GM18511 (cell line): ENCODE measurements around the gene GPATCH3.
A peak's percentile ranks its signal among the peaks of the same experiment; 100 is the strongest.
"Not testable (repeated sequence)": the region's sequence is repeated elsewhere in the genome, so short reads cannot be mapped to it uniquely, and the experiment has no call there.

ENCODE experiments used
- ATAC-seq: cut with Tn5 transposase; IDR thresholded peaks from one replicate; pipeline ENCODE4 v1.9.1; 2021; ENCODE audit warnings: mild to moderate bottlenecking, moderate library complexity; ENCODE audit not compliant: unreplicated experiment

Gene GPATCH3, protein sequence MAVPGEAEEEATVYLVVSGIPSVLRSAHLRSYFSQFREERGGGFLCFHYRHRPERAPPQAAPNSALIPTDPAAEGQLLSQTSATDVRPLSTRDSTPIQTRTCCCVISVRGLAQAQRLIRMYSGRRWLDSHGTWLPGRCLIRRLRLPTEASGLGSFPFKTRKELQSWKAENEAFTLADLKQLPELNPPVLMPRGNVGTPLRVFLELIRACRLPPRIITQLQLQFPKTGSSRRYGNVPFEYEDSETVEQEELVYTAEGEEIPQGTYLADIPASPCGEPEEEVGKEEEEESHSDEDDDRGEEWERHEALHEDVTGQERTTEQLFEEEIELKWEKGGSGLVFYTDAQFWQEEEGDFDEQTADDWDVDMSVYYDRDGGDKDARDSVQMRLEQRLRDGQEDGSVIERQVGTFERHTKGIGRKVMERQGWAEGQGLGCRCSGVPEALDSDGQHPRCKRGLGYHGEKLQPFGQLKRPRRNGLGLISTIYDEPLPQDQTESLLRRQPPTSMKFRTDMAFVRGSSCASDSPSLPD

DNA sequence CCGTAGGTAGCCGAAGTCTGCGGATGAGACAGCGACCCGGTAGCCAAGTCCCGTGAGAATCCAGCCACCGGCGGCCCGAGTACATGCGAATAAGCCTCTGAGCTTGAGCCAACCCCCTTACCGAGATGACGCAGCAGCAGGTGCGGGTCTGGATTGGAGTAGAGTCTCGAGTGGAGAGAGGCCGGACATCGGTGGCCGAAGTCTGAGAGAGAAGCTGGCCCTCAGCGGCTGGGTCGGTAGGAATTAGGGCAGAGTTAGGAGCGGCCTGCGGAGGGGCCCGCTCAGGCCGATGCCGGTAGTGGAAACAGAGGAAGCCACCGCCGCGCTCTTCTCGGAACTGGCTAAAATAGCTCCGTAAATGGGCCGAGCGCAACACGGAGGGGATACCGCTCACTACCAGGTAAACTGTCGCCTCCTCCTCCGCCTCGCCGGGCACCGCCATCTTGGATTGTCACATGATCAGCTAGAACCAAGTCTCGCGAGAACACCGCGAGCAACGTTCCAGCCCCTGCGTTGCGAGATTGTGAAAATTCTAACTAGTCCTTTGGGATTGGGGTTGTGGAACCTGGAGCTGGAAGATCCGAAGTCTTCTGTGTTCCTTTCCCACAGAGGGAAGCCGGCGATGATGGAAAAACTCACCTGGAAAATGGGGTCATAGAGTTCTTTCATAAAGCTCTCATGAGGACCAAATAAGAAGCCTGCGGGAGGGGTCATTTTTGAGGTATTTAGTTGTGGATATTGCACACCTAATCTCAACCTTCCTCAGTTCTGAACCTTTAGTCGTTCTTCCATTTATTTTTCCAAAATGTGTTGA is at the start of gene GPATCH3:
Gene GPATCH3, minus strand, starts transcription at position 467 of the 814 bp plus-strand sequence. Its CDS starts 25 bp downstream, at position 442.
- peak; percentile 69 for ATAC-seq

DNA sequence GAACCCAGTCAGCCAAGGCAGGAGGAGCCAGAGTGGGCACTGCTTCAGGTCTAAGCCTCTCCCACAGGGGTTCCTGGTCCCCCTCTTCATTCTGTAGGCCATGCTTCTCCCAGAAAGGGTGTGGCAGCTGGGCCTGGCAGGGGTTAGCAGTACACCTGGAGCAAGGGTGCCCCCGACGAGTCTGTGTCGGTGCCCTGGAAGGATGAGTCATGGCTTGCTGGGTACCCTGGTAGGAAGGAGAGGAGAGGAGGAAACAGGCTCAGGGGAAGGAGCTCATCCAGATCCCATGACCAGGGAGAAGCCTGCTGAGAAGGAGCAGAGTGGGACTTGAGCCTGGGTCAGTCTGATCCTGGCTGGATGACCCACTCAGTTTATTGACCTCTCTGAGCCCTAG is 49.7 kb upstream of the GPATCH3 start:
- no peak for ATAC-seq

DNA sequence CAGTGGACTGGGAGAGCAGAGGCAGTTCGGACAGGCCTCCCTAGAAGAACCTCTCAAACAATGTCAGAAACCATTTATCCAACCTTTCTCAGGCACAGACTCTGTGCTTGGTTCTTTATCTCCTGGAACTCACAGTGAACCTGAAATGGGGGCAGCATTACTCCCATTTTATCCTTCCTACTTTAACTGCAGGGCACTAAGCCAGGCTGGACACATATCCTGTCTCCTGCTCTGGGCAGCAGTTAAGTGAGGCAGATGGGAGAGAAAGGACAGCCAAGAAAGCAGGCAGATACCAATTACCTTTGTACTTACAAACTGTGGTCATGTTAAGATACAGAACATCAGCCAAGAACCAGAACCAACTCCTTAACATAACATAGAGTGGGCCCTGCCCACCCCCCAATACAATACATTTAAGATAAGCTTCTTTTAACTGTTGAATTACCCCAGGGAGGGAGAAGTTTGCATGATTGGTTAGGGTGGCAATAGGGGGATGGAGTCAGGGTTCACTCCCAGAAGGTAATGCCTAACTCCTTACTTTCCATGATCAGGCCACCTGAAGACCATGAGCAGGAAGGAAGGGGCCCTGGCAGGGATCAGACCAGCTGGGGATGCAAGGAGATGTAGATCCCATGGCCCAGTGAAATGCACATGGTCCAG is 49.1 kb upstream of the GPATCH3 start:
- no peak for ATAC-seq

DNA sequence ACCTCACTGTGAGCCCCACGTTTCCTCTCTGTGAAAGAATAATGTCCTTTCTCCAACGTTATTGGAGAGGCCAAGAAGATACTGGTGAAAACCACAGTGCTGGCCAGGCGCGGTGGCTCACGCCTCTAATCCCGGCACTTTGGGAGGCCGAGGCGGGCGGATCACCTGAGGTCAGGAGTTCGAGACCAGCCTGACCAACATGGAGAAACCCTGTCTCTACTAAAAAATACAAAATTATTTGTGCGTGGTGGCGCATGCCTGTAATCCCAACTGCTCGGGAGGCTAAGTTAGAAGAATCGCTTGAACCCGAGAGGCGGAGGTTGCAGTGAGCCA is 48.4 kb upstream of the GPATCH3 start:
- ATAC-seq, result not testable (repeated sequence)

DNA sequence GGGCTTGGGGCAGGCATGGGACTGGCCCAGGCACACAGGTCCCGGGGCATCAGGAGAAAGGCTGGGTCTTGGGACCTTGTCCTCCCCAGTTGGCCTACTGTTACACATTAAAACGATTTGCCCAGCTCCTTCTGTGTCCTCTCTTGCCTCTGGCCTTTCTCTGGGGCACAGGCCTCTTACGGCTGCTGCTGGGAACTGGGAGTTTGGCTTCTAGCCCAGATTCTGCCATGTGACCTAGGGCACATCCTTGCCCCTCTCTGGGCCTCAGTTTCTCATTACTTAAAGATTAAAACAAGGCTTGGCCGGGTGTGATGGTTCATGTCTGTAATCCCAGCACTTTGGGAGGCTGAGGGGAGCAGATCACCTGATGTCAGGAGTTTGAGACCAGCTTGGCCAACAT is 46.0 kb upstream of the GPATCH3 start:
- no peak for ATAC-seq

DNA sequence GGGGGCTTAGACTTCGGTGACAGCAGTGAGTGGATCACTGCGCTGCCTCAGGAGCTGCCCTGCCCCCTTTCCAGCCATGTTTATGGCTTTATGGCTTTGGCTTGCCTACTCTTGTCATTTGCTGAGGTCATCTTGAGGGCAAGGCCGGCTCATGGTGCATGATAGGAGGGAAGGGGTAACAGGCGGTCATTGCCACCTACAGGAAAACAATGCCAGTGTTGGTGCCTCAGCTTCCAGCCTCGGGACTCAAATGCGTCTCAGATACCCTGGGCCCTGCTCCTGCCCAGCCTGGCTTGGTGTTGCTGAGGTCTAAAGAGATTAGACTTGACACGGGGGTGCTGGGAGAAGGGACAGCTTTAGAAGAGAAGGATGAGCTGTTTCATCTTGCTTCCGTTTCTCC is 45.5 kb upstream of the GPATCH3 start:
- ATAC-seq, result no peak

DNA sequence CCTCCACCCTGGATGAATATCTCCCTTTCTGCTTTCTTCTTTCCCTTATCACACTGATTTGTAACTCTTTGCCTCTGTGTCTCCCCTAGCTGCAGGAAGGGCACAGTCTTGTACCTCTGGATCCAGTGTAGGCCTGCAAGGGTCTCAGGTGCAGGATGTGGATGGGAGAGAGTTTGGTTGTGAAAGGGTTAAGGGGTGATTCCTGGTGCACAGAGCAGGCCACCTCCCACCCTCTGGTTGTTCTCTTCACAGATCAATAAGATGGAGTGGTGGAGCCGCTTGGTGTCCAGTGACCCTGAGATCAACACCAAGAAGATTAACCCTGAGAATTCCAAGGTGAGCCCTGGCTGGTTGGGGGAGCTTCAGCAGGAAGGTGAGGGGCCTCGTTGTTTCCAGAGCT is 44.9 kb upstream of the GPATCH3 start:
- no peak for ATAC-seq

DNA sequence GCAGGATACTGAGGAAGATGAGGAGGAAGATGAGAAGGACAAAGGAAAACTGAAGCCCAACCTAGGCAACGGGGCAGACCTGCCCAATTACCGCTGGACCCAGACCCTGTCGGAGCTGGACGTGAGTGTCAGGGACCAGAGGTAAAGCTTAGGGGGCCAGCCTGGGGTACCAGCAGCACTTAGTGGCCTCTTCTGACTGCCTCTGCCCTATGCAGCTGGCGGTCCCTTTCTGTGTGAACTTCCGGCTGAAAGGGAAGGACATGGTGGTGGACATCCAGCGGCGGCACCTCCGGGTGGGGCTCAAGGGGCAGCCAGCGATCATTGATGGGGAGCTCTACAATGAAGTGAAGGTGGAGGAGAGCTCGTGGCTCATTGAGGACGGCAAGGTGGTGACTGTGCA is 42.4 kb upstream of the GPATCH3 start:
- ATAC-seq, result no peak

DNA sequence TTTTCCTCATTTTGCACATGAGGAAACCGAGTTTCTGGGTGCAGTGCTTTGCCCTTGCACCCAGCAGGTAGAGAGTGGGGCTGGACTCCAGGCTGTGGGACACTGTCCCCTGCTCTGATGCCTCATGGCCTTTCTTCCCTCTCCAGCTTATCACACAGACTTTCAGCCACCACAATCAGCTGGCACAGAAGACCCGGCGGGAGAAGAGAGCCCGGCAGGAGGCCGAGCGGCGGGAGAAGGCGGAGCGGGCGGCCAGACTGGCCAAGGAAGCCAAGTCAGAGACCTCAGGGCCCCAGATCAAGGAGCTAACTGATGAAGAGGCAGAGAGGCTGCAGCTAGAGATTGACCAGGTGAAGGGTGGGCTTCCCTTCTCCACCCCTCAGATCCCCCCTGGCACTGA is 41.0 kb upstream of the GPATCH3 start:
- no peak for ATAC-seq

DNA sequence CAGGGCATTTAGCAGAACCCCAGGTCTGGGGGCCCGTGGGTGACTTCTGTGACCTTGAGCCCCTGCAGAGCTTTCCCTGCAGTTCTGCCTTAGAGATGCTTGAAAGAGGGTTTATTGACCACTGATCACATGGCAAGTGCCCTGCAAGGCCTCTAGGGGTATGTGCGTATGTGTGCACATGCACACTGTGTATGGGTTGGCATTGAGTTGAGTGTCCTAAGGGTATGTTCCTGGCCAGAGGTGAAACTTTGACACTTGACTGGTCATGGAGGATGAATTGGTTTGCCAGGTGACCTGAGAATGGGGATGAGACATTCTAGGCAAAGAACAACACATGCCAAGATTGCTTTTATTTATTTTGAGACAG is 38.4 kb upstream of the GPATCH3 start:
- ATAC-seq, result no peak

DNA sequence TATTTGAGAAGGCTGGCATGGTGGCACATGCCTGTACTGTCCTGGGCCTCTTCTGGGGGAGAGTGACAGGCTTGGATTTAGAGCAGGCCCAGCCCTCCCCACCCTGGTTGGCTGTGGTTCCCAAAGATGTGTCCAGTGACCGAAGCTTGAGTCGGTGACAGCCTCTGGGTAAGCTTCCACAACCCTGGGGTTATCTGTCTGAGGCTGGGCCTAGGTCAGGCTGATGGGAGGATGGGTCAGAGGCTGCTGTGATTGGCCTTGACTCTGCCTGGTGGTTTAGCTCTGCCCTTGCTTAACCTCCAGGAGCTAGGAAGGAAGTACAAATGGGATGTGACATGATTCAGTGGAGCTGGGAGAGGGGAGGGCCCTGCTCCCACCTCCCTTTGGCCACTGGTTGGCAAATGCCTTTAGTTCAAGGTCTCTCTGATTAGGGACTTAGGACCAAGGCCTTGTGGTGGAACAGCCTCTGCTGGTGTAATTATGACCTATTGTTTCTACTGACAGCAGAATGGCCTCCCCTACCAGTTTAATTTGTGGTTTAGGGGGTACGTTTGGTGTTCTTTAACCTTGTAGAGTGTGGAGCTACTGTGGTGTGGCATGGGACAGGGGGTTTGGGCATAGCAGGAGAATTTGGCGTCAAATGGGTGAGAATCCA is 37.9 kb upstream of the GPATCH3 start:
- no peak for ATAC-seq

DNA sequence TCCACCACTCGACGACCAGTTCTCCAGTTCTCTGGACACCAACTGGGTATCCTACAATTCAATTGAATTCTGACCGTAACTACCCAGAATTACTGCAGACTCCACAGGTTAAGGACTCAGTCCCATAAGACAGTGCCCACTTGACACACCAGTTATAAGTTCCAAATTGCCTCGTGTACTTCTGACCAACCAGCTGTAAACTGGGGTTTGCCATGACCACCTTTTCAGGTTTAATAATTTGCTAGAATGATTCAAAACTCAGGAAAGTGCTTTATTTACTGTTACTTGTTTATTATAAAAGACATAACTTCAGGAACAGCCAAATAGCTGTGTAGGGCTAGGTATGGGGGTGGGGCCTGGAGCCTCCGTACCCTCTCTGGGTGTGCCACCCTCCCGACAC is 36.6 kb upstream of the GPATCH3 start:
- no peak for ATAC-seq

DNA sequence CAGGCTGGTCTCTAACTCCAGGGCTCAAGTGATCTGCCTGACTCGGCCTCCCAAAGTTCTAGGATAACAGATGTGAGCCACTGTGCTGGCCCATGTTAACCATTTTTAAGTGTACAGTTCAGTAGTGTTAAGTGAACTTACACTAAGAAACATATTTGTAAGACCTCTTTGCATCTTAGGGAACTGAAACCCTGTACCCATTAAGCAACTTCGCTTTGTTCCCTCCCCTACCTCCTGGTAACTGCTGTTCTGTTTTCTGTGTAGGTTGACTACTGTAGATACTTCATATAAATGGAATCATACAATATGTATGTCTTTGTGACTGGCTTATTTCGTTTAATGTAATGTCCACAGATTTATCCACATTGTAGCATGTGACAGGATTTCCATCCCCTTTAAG is 32.3 kb upstream of the GPATCH3 start:
- no peak for ATAC-seq

DNA sequence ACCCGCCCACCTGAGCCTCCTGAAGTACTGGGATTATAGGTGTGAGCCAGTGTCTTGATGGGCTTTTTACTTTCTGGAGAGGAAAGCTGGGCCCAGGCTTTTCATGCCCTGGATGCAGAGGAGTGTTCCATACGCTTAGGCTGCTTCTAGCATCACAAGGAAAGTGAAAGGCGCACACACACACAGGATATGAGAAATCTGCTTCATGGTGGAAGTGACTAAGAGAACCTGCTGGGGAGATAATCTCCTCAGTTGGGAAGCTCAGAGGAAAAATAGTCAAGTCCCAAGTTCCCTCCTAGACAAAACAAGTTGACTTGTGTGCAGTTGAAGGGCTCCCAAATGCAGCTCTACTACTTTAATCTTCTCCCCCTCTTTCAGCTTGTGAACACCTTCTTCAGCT is 23.4 kb upstream of the GPATCH3 start:
- no peak for ATAC-seq

DNA sequence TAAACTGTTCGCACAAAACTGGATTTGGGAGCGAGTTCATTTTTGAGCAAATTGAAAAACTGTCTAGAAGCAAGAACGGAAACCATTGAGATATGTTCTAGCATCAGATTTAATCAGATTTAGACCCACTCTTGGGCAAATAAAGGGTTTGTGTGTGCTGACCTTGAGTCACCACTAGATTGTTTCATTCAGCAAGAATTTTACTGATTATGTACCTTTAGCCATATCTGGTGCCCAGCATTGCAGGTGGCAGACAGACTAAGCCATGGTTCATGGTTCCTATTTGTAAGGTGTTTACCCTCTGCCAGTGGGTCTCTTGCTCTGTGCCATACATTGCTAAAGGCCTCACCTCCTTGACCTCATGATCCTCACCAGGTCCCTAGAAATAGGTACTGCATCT is 22.6 kb upstream of the GPATCH3 start:
- ATAC-seq, result no peak

DNA sequence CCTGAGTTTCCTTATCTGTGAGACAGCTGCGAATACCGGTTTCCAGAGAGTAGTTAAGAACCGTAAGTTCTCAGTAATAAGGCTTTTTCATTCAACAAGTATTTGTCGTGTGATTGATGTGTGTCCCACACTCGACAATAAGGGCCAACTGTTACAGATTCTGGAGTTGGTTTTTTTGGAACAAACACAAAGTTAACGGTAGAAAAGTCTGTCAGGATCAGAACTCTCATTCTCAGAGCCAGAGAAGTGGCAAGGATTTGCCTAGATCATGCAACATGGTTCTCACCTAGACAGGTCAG is 22.1 kb upstream of the GPATCH3 start:
- no peak for ATAC-seq

DNA sequence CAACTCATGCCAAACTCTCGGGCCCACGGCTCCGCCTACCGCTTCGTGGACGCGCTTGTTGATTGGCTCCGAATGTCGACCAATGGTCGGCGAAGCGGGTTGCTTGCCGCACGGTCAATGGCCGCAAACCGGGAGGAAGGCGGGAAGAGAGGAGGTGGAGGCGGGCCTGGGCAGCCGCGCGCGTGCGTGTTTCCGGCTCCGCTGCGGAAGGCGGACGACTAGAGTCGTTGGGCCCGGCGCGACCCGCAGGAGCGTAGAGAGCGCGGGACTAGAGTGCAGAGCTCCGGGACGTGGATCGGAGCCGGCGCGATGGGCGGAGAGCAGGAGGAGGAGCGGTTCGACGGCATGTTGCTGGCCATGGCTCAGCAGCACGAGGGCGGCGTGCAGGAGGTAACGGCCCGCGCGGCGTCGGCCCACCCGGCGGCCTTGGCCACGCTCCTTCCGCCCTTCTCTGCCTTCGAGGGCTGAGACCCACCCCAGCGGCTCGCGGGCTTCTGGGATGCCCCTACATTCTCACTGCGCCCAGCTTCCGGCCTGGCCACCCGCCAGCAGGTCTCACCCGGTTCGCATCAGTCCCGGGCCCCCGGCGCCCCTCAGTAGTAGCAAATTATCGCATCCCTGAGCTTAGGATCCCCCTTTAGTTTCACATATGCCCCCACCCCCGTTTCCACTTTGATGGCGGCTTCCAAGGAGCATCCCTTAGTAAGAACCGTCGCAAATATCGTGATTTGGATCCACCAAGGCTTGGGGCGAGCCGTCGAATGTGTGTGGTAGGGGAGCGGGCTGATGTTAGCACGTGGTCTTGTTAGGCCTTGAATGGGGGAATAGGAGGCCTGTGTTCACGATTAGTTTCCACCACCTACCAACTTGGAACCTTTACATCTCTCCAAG is 21.5 kb upstream of the GPATCH3 start, which contains the start of gene NUDC:
Gene NUDC, plus strand, starts transcription at position 204 of the 891 bp plus-strand sequence. Its CDS starts 106 bp downstream, at position 310.
- ATAC-seq, result peak; percentile 98

DNA sequence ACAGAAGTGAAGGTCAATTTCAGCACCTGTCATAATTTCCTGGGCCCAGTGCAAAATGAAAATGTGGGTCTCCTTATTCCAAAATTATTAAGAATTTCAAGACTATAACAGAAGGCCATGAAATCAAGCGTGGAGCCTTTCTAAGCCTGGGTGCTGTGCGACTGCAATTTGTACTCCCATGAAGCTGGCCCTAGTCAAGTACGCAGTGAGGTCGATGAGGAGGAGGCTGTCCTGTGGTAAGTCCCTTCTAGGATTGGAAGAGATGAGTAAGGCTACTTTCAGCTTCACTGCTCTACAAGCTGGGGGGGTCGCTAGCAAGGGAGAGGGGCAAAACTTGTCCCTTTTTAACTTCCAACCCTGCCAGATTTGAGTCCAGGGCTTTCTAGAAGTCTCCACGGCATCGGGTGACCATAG is 20.9 kb upstream of the GPATCH3 start:
- peak; percentile 24 for ATAC-seq

DNA sequence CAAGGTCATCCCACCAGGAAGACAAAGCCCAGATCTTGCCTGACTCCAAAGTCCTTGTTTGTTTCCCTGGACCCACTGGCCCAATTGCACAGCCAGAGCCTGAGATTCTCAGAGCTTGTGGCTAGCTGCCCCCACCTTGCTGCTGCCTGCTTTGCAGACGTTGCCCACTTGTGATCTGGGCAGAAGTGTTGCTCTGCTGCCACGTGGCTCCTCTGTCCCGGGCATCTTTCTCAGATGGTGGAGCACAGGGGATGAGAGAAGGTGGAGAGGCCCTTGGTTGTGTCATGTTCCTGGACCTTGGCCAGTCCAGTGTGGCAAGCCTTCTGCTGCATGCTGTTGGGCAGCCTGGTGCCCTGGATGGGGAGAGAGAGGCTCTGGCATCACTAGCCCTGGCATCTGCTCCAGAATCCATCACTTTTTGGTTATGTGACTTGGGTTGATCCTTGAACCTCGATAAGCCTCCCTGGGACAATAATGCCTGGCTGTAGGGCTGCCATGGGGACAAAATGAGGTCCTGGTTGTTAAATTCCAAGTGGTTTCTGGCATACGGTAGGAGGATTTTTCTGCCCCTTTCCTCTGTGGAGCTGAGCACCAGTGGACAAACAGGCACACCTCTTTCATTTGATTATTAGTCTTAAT is 15.1 kb upstream of the GPATCH3 start:
- ATAC-seq, result no peak
